Duodenal mucosa (tissue), 2 donors: ENCODE data around the gene SPARC.
"Not testable (repeated sequence)": the region's sequence is repeated elsewhere in the genome, so short reads cannot be mapped to it uniquely, and the experiment has no call there.

Source experiments
- H3K27ac ChIP-seq: one replicate; pipeline ENCODE4 v1.7.0; 2013; ENCODE audit warnings: low read depth, low read length
- H3K27me3 ChIP-seq, 2 donors: one replicate each; pipeline ENCODE4 v1.7.0; 2013; ENCODE audit warnings: low read length in 2 of 2, control low read depth in 1 of 2; ENCODE audit not compliant: insufficient read depth in 2 of 2, control insufficient read depth in 1 of 2
- H3K36me3 ChIP-seq, 2 donors: one replicate each; pipeline ENCODE4 v1.7.0; 2013; ENCODE audit warnings: low read length in 2 of 2, control low read depth in 1 of 2; ENCODE audit not compliant: insufficient read depth in 2 of 2, control insufficient read depth in 1 of 2
- H3K4me1 ChIP-seq, 2 donors: one replicate each; pipeline ENCODE4 v1.7.0; 2013; ENCODE audit warnings: low read length in 2 of 2, control low read depth in 1 of 2; ENCODE audit not compliant: insufficient read depth in 2 of 2, control insufficient read depth in 1 of 2
- H3K4me3 ChIP-seq, 2 donors: one replicate each; pipeline ENCODE4 v1.7.0; 2013; ENCODE audit warnings: low read length in 2 of 2, low read depth in 1 of 2
- H3K9ac ChIP-seq, 2 donors: one replicate each; pipeline ENCODE4 v1.7.0; 2013; ENCODE audit warnings: low read length in 2 of 2, low read depth in 1 of 2
- H3K9me3 ChIP-seq, 2 donors: one replicate each; pipeline ENCODE4 v1.7.0; 2013; ENCODE audit warnings: low read length in 2 of 2, control low read depth in 1 of 2; ENCODE audit not compliant: control insufficient read depth in 1 of 2

Gene SPARC

GRCh38 chr5:151691706-151692105 is 5.0 kb upstream of the SPARC start:
- H3K27me3 ChIP-seq: no peaks in the 10 kb centered on the region
- H3K27ac ChIP-seq: no peak overlapping the region
- no peak overlapping the region for H3K9ac ChIP-seq
- no peak overlapping the region for H3K4me3 ChIP-seq
- H3K9me3 ChIP-seq: no peaks in the 10 kb centered on the region
- no peaks in the 10 kb centered on the region for H3K4me1 ChIP-seq
- no peaks in the 10 kb centered on the region for H3K36me3 ChIP-seq

DNA sequence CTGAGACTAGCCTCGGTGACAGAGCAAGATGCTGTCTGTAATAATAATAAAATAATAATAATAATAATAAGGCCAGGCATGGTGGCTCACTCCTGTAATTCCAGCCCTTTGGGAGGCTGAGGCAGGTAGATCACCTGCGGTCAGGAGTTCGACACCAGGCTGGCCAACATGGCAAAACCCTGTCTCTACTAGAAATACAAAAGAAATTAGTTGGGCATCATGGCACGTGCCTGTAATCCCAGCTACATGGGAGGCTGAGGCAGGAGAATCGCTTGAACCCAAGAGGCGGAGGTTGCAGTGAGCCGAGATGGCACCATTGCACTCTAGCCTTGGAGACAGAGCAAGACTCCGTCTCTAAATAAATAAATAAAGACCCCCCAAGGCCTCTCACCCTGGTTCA is 2.9 kb upstream of the SPARC start:
- H3K4me1 ChIP-seq, H3K9me3 ChIP-seq, H3K27ac ChIP-seq, H3K9ac ChIP-seq, H3K4me3 ChIP-seq, H3K36me3 ChIP-seq, H3K27me3 ChIP-seq: not testable (repeated sequence)

- Histone ChIP-seq H3K36me3 (no peaks in the 10 kb centered on the region), H3K9ac (no peak overlapping the region), H3K9me3 (no peaks in the 10 kb centered on the region), H3K4me3 (no peak overlapping the region), H3K27ac (no peak overlapping the region), H3K4me1 (peaks cover under 1 to 2% of the 10 kb centered on the region in 2 donors), H3K27me3 (no peaks in the 10 kb centered on the region)
These were observed 1.7 kb upstream of the SPARC start for GRCh38 chr5:151688436-151688835.

- H3K4me3 ChIP-seq: peak overlapping the region; percentile 76 to 77
These were observed 704 bp downstream of the SPARC start for GRCh38 chr5:151685749-151686673.

DNA sequence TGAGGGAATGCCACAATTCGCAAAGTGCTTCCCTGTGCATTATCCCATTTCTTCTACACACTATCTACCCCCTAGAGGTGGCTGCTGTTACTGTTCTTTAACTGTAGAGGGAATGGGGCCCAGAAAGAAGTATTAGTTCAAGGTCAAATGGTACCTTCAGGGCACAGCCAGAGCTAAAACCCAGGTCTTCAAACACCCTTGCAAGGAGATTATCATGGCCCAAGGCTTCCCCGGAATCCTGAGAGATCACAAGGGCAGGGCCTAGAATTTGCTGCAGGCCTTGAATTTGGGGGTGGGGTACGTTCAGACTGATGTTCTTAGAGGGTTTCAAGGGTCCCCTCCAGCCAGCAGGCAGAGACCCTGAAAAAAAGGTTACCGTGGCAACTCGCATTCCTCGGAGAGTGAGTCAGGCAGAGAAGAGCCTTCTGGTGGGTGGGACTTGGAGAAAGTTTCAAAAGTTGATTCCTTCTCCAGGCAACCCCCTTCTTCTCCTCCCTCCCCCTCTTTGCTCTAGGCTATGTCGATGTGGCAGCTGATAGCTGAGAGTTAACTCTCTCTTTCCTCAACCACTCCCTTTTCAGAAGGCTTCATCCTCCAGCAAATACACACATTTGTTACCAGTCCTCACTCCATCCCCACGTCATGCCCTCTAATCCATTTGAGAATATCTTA is 1.9 kb downstream of the SPARC start:
- H3K9ac ChIP-seq: peak overlapping the region; percentile 76 to 77
- H3K27me3 ChIP-seq: no peaks in the 10 kb centered on the region
- peak overlapping the region; percentile 76 to 77 for H3K4me3 ChIP-seq

More at GRCh38 chr5:151685749-151686673, 704 bp downstream of the SPARC start:
- H3K27me3 ChIP-seq: no peaks in the 10 kb centered on the region
- peak overlapping the region; percentile 76 to 77 for H3K9ac ChIP-seq
- H3K9me3 ChIP-seq: no peaks in the 10 kb centered on the region
- peaks cover 9 to 10% of the 10 kb centered on the region in 2 donors for H3K4me1 ChIP-seq
- H3K27ac ChIP-seq: peak overlapping the region; percentile 83
- no peaks in the 10 kb centered on the region for H3K36me3 ChIP-seq

GRCh38 chr5:151683986-151684588 is 2.6 kb downstream of the SPARC start:
- H3K9me3 ChIP-seq: no peaks in the 10 kb centered on the region
- H3K4me3 ChIP-seq: peak overlapping the region in 1 of 2 donors; percentile 76
- peak overlapping the region in 1 of 2 donors; percentile 76 for H3K9ac ChIP-seq
- H3K27ac ChIP-seq: peak overlapping the region; percentile 74
- peaks cover 10% of the 10 kb centered on the region in 2 donors for H3K4me1 ChIP-seq
- no peaks in the 10 kb centered on the region for H3K36me3 ChIP-seq
- no peaks in the 10 kb centered on the region for H3K27me3 ChIP-seq

More for the DNA sequence above, 1.9 kb downstream of the SPARC start:
- Histone ChIP-seq H3K9me3 (no peaks in the 10 kb centered on the region), H3K4me1 (peaks cover 10% of the 10 kb centered on the region in 2 donors), H3K36me3 (no peaks in the 10 kb centered on the region), H3K27ac (peak overlapping the region; percentile 83)

DNA sequence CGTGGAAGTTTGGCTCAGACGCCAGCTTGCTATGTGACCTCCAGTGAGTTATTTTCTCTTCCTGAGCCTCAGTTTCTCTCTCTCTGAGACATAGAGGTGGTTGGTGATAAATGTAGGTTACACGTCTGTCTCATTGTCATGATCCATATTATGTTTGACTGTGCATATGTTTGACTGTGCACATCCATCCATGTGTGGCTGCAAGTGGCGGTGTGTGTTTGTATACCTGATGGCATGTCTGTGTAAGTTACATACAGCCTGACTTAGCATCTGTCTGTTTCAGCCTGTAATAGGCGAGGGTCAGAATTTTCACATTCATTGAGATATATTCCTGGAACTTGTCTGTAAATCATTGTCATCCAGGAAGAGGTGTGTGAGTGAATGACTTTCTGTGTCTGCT is 3.3 kb downstream of the SPARC start:
- Histone ChIP-seq H3K4me1 (peaks cover 10% of the 10 kb centered on the region in 2 donors), H3K27ac (no peak overlapping the region), H3K4me3 (no peak overlapping the region), H3K36me3 (no peaks in the 10 kb centered on the region), H3K9me3 (no peaks in the 10 kb centered on the region), H3K27me3 (no peaks in the 10 kb centered on the region), H3K9ac (peak overlapping the region; percentile 13 to 76)

DNA sequence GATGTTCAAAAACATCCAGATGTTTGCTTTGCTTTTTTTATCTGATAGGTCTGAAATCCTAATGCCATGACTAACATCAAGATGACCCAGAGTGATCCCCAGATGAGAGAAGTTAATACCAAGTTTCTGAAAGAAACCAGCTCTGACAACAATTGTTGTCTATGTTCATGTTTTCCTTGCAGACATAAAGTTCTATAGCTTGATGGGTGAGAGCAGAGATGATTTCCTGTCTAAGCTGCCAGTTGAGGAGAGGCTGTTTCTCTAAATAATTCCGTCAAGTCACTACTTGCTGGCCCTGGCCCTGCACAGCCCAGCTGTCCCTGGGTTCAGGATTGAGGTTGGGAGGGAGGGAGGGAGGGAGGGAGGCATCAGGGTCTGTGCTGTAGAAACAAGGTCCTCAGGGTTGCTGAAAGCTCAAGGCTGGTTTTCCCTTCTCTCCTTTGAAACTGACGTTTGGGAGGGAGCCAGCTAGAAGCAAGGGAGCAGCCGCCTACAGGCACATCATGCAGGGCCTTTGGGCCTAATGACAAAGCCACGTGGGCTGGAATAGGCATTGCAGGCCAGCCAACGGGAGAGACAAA is 3.9 kb downstream of the SPARC start:
- Histone ChIP-seq H3K27ac (peak overlapping the region; percentile 15), H3K36me3 (no peaks in the 10 kb centered on the region), H3K4me1 (peaks cover 10% of the 10 kb centered on the region in 2 donors), H3K4me3 (no peak overlapping the region), H3K9me3 (no peaks in the 10 kb centered on the region), H3K9ac (no peak overlapping the region), H3K27me3 (no peaks in the 10 kb centered on the region)

DNA sequence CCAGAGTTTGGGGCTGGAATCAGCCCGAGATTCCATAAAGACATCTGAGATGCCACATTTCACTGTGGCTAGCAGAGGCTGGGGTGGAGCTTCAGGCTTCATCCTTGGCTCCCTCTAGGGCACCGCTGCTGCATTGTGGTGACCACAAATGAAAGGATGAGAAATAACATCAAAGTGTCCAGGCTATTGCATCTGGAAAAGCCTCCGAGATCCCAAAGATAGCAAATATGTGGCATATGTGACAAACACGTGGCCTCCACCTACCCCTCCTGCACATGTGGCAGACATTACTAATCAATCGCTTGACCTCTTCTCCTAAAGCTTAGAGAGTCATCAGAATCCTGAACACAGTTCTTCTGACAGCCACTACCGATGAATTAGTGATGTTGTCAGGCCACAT is 4.5 kb downstream of the SPARC start:
- no peaks in the 10 kb centered on the region for H3K27me3 ChIP-seq
- no peaks in the 10 kb centered on the region for H3K9me3 ChIP-seq
- H3K9ac ChIP-seq: no peak overlapping the region
- H3K27ac ChIP-seq: peak overlapping the region; percentile 15
- peaks cover 10% of the 10 kb centered on the region in 2 donors for H3K4me1 ChIP-seq
- no peak overlapping the region for H3K4me3 ChIP-seq
- no peaks in the 10 kb centered on the region for H3K36me3 ChIP-seq
